Forelimb muscle (tissue), 1 donor: ENCODE data around the gene FDPS. TPM values are rescaled to one million over a fixed set of nuclear protein-coding genes. Genes with fewer than 3 reads are reported as not detected.
"Not testable (repeated sequence)": the region's sequence is repeated elsewhere in the genome, so short reads cannot be mapped to it uniquely, and the experiment has no call there.

Source experiments
- DNase-seq: peaks from one replicate; pipeline ENCODE4 v3.0.0-alpha.2; 2013; ENCODE audit warnings: low read depth
- polyA plus RNA-seq: library from polyadenylated mRNA; unstranded; fragments of 120-200 nt; gene quantifications from one replicate; pipeline ENCODE4 v1.2.1, GENCODE V29; 2013; ENCODE audit not compliant: insufficient read length

The FDPS gene
- polyA plus RNA-seq, 1 donor, result 115 TPM

DNA sequence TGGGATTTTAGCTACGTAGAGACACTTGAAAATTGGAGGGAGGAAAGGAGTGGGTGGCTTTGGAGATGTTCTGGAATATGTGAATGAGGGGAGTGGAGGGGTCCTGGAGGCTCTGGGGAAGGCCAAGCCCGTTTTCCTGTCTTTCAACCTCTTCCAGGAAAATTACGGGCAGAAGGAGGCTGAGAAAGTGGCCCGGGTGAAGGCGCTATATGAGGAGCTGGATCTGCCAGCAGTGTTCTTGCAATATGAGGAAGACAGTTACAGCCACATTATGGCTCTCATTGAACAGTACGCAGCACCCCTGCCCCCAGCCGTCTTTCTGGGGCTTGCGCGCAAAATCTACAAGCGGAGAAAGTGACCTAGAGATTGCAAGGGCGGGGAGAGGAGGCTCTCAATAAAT, 11.6 kb downstream of the FDPS start:
- no peak for DNase-seq

- DNase-seq, result peak; percentile 88
These were observed 12.3 kb downstream of the FDPS start, which contains the start of gene RUSC1 for GRCh38 chr1:155320661-155321617. TSS of gene RUSC1 (plus strand) at chr1:155320894. CDS start at chr1:155321774, 880 bp downstream.

- no peak for DNase-seq
These were observed 13.2 kb downstream of the FDPS start for GRCh38 chr1:155321639-155322503.

GRCh38 chr1:155322571-155322952, 13.9 kb downstream of the FDPS start:
- no peak for DNase-seq

GRCh38 chr1:155322953-155323728, 14.5 kb downstream of the FDPS start:
- DNase-seq, result no peak

DNA sequence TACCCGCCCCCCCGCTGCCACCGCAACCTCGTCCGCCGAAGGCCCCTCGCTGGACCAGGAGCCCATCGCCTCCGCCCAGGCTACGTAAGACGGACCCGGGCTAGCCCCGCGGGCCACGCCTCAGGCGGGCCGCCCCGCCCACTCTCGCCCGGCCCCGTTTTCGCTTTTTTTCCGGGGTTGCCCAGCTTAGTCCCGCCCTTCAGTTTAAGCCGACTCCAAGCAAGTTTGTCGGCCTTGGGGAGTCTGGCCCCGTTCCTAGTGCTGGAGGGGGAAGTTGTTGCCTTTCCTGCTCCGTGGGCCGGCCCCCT, 15.0 kb downstream of the FDPS start:
- no peak for DNase-seq

DNA sequence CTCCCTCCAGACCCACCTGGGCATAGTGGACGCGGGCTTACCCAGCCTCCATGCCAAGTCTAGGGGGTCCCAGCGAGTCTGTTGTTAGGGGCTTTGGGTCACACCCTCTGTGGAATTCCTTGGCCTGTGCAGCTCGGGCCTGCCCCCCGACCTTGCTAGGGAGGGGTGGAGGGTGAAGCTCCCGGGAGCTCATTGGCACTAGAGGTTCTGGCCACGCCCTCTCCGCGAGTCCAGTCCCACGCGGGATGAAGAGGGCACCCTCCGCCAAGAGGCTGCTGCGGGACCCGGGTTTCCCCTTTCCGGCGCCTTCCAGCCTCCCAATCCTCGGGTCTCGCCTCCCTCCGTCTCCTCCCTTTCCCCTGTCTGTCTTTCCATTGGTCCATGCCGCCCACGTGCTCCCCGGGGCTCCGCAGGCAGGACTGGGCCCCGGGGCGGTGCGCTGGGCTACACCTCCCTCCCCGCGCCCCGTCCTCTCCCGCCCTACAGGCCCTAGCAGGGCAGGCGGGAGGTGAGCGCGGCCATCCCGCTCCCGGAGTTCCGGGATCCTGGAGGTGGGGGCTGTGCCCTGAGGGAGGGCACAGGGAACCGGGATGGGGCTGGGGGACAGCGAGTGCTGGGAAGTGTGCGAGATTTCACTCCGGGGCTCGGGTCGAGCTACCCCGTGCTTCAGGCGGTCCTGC, 15.5 kb downstream of the FDPS start:
- peak; percentile 79 for DNase-seq

GRCh38 chr1:155324717-155325602, 16.3 kb downstream of the FDPS start:
- no peak for DNase-seq

- DNase-seq, result no peak
These were observed 16.9 kb downstream of the FDPS start for GRCh38 chr1:155325603-155325893.

GRCh38 chr1:155326020-155326526, 17.4 kb downstream of the FDPS start:
- DNase-seq, result no peak

DNA sequence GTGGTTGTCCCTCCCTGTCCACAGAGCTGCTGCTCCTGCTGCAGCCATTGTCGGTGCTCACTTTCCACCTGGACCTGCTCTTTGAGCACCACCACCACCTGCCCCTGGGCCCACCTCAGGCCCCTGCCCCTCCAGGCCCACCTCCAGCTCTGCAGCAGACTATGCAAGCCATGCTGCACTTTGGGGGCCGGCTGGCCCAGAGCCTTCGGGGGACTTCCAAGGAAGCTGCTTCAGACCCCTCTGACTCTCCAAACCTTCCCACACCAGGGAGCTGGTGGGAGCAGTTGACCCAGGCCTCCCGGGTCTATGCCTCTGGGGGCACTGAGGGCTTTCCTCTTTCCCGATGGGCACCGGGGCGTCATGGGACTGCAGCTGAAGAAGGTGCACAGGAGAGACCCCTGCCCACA, 18.0 kb downstream of the FDPS start:
- DNase-seq, result no peak

DNA sequence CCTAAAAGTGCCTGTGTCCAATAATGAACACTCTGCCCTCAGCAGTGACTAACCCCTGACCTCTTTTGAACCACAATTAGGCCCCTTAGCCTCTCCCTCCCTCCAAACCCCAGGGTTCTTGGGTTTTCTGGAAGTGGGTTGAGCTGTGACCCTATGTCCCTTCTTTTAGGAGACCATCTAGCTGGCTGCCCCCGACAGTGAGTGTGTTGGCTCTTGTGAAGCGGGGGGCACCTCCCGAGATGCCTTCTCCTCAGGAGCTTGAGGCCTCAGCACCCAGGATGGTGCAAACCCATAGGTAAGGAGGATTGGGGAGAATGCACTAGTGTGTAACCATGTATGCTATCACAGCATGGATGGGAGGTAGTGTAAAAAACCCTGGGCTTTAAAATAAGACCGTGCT, 19.3 kb downstream of the FDPS start:
- DNase-seq, result no peak

DNA sequence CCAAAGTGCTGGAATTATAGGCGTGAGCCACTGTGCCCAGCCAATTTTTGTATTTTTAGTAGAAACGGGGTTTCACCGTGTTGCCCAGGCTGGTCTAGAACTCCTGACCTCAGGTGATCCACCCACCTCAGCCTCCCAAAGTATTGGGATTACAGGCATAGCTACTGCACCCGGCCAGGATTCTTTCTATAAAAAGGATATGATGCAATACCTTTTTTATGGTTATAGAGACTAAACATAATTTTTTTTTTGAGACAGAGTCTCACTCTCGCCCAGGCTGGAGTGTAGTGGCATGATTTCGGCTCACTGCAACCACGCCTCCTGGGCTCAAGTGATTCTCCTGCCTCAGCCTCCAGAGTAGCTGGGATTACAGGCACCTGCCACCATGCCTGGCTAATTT, 20.2 kb downstream of the FDPS start:
- DNase-seq, result not testable (repeated sequence)

GRCh38 chr1:155329980-155330598, 21.4 kb downstream of the FDPS start:
- DNase-seq, result no peak

DNA sequence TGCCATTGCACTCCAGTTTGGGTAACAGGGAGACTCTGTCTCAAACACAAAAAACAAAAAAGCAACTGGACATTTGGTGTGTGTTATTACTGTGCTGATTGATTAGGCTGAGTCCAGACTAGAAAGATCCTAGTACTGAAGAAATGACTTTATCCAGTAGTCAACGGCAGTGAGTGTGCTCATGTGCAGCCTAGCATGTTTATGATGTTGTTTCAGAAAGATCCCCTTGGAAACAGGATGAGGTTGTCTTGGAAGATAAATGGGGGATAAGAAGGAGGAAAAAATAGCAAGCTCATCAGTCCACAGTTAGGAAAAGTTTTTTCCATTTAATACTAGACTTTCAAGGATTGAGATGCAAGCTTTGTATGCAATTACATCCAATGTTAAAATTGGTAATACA, 26.3 kb downstream of the FDPS start:
- DNase-seq, result no peak

DNA sequence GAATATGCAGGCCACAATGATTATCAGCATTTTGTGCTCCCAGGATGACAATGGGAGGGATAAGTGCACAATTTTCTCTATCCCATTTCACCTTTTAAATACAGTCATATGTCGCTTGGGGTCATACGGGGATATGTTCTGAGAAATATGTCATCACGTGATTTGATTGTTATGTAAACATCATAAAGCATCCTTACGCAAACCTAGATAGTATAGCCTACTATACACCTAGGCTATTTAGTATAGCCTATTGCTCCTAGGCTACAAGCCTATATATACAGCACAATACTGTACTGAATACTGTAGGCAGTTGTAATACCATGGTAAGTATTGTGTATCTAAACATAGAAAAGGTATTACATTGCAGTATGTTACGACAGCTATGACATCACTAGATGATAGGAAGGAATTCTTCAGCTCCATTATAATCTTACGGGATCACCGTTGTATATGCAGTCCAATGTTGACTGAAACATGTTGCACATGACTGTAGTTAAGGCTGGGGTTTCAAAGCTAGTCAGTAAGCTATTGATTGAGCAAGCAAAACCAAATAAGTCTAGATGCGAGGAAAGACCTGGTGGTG, 30.9 kb downstream of the FDPS start:
- DNase-seq, result no peak

DNA sequence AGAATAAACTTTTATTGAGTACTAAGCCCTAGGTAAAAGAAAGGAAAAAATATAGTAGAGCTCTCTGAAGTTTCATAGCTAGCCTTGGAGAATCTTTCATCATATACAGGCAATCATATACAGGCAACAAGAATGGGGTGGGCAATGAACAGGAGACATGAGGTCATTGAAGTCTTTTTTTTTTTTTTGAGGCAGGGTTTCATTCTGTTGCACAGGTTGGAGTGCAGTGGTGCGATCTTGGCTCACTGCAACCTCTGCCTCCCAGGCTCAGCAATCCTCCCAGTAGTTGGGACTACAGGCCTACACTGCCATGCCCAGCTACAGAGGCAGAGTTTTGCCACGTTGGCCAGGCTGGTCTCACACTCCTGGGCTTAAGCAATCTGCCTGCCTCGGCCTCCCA, 34.2 kb downstream of the FDPS start:
- no peak for DNase-seq

DNA sequence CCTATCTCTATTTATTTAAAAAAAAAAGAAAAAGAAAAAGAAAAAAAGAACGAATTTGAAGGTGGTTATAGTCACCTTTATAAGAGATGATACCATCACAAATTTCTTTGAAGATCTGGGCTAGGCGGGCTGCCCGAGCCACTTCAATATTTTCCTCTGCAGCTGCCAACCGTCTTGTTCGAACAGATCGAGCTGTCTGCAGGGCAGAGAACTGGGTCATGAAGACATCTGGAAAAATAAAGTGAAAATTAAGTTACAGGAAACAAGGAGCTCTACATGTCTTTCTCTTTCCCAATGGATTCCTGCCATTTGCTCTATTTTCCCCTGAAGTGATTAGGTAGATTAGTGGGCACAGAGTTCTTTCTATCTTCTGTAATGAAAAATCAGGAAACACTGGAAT, 44.0 kb downstream of the FDPS start:
- DNase-seq, result no peak

- DNase-seq, result no peak
These were observed 51.4 kb downstream of the FDPS start for GRCh38 chr1:155360051-155360450.
